Glutamatergic neuron (in vitro differentiated cells): Measurements from ENCODE around the gene WNT5A. TPM values are rescaled to one million over a fixed set of nuclear protein-coding genes. Genes with fewer than 3 reads are reported as not detected.
"Not testable (repeated sequence)": the region's sequence is repeated elsewhere in the genome, so short reads cannot be mapped to it uniquely, and the experiment has no call there.

Experiments
- DNase-seq: peaks from one replicate; pipeline ENCODE4 v3.0.0; 2022
- H3K27ac Mint-ChIP-seq: one replicate; pipeline ENCODE4 v1.8.0; 2020; ENCODE audit warnings: mild to moderate bottlenecking, mixed read lengths, inconsistent platforms; ENCODE audit not compliant: unreplicated experiment
- H3K27me3 Mint-ChIP-seq: one replicate; pipeline ENCODE4 v1.8.0; 2020; ENCODE audit warnings: mild to moderate bottlenecking, moderate library complexity, mixed read lengths, inconsistent platforms; ENCODE audit not compliant: unreplicated experiment
- H3K36me3 Mint-ChIP-seq: one replicate; pipeline ENCODE4 v1.8.0; 2020; ENCODE audit warnings: mild to moderate bottlenecking, mixed read lengths, inconsistent platforms; ENCODE audit not compliant: unreplicated experiment
- H3K4me1 Mint-ChIP-seq: one replicate; pipeline ENCODE4 v1.8.0; 2020; ENCODE audit warnings: mild to moderate bottlenecking, low read depth, mixed read lengths, inconsistent platforms; ENCODE audit not compliant: unreplicated experiment
- H3K4me3 Mint-ChIP-seq: one replicate; pipeline ENCODE4 v1.8.0; 2020; ENCODE audit warnings: mild to moderate bottlenecking, mixed read lengths, inconsistent platforms; ENCODE audit not compliant: unreplicated experiment
- H3K9me3 Mint-ChIP-seq: one replicate; pipeline ENCODE4 v1.8.0; 2020; ENCODE audit warnings: mild to moderate bottlenecking, moderate library complexity, mixed read lengths, inconsistent platforms; ENCODE audit not compliant: unreplicated experiment
- total RNA-seq: library from RNA; stranded (reverse); fragmentation: NEBNext Ultra II Directional; extraction: Animal tissue kit (Norgen Biotek cat#: 25700); gene quantifications from one replicate; pipeline ENCODE4 v1.2.1, GENCODE V29; 2021; ENCODE audit not compliant: unreplicated experiment
- TF ChIP-seq, protein P1 (sequence below): fragments of 200-600 bp; sonication (generic); IDR thresholded peaks from one replicate; pipeline ENCODE4 v1.5.0; 2021; ENCODE audit not compliant: partially characterized antibody, unreplicated experiment

Gene WNT5A
- total RNA-seq, 1 donor from 2014 or later, result 0.76 TPM

DNA sequence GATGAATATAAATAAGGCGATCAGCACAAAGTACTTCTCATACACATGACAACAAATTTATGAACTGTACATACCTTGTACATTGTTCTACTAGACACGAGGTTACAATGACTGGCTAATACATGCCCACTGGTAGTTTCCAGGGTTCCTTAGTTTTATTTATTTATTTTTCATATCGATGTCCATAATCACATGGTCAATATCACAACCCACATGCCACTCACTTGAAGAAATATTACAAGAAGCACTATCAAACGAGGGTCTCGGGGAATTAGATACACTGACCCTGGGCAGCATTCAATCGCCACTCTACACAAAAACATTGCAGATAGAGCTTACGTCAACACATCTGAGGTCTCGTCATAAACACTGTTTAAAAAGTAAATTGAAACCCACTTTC is 21.2 kb upstream of the WNT5A start:
- Mint-ChIP-seq H3K27me3 (no peaks in the 10 kb centered on the region), H3K36me3 (no peaks in the 10 kb centered on the region), H3K9me3 (peaks cover 4% of the 10 kb centered on the region), H3K4me3 (no peak overlapping the region), H3K4me1 (peaks cover 4% of the 10 kb centered on the region), H3K27ac (no peak overlapping the region)
- TF ChIP-seq, protein P1, sequence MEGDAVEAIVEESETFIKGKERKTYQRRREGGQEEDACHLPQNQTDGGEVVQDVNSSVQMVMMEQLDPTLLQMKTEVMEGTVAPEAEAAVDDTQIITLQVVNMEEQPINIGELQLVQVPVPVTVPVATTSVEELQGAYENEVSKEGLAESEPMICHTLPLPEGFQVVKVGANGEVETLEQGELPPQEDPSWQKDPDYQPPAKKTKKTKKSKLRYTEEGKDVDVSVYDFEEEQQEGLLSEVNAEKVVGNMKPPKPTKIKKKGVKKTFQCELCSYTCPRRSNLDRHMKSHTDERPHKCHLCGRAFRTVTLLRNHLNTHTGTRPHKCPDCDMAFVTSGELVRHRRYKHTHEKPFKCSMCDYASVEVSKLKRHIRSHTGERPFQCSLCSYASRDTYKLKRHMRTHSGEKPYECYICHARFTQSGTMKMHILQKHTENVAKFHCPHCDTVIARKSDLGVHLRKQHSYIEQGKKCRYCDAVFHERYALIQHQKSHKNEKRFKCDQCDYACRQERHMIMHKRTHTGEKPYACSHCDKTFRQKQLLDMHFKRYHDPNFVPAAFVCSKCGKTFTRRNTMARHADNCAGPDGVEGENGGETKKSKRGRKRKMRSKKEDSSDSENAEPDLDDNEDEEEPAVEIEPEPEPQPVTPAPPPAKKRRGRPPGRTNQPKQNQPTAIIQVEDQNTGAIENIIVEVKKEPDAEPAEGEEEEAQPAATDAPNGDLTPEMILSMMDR, result no peak
- DNase-seq, result no peak

DNA sequence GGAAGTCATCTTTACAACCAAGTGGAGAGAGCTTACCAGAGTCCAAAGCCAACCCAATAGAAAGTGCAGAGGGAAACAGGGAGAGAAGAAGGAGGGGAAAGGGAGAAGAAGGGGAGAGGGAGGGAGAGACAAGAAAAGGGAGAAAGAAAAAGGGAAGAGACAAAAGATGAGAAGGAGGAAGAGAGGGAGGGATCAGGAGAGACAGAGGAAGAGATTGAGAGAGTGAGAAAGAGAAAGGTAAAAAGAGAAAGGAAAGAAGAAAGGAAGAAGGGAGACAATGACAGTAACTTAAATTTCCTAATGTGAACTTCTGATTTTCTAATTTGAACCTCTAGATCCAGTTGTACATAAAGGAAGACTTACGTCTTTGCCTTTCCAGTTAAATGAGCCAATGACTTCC is 20.7 kb upstream of the WNT5A start:
- H3K4me1 Mint-ChIP-seq, result no peaks in the 10 kb centered on the region
- H3K9me3 Mint-ChIP-seq, result peaks cover 4% of the 10 kb centered on the region
- no peak overlapping the region for H3K27ac Mint-ChIP-seq
- no peaks in the 10 kb centered on the region for H3K27me3 Mint-ChIP-seq
- no peaks in the 10 kb centered on the region for H3K36me3 Mint-ChIP-seq
- DNase-seq, result no peak
- H3K4me3 Mint-ChIP-seq, result no peak overlapping the region
- TF ChIP-seq, protein P1, result no peak

DNA sequence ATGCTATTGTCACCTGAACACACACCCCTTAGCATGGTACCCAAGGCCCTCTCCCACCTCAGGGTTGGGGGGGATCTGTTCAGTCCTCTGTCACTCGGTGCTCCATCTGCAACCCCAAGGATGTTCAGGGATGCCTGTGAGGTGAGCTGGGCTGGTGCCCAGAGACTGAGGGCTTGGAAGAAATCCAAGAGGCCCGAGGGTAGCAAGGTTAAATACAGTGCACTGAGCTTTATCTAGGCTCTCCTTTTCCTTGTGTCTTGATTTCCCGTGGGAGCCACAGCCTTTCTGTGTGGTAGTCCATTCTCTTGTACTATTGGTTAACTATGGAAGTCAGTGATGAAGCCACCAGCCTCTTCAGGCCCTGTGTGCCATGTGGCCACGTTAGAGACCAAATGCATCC is 18.7 kb upstream of the WNT5A start:
- H3K4me1 Mint-ChIP-seq, result no peaks in the 10 kb centered on the region
- H3K4me3 Mint-ChIP-seq, result no peak overlapping the region
- no peaks in the 10 kb centered on the region for H3K27me3 Mint-ChIP-seq
- no peaks in the 10 kb centered on the region for H3K36me3 Mint-ChIP-seq
- H3K27ac Mint-ChIP-seq, result no peak overlapping the region
- peaks cover 4% of the 10 kb centered on the region for H3K9me3 Mint-ChIP-seq
- TF ChIP-seq, protein P1, result no peak
- no peak for DNase-seq

DNA sequence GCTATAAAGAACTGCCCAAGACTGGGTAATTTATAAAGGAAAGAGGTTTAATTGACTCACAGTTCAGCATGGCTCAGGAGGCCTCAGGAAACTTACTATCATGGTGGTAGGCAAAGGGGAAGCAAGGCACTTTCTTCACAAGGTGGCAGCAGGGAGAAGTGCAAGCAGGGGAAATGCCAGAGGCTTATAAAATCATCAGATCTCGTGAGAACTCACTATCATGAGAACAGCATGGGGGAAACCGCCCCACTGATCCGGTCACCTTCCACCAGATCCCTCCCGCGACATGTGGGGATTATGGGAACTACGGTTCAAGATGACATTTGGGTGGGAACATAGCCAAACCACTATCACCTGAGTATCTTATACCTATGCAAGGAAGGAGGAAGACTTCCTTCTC is 18.0 kb upstream of the WNT5A start:
- not testable (repeated sequence) for H3K4me3 Mint-ChIP-seq, H3K27ac Mint-ChIP-seq, H3K4me1 Mint-ChIP-seq, H3K36me3 Mint-ChIP-seq, DNase-seq, H3K27me3 Mint-ChIP-seq, H3K9me3 Mint-ChIP-seq

DNA sequence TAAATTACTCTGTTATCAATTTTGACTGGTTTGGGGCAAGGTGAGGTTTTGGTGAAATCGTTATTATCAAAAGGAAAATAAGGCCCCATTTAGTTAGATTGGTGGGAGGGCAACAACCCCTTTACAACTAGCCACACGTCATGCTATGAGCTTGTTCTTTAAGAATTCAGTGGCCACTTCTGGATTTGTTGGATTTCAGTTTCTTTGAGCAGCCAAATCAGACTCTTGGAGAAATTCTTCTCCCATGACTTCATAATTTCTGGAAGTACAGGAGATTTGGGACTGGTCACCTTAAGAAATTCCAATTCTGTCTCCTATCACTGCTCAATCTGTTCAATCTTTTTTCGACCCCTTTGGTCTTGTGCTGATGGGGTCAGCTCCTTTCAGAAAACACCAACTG is 14.8 kb upstream of the WNT5A start:
- H3K4me3 Mint-ChIP-seq, result no peak overlapping the region
- H3K27ac Mint-ChIP-seq, result no peak overlapping the region
- H3K9me3 Mint-ChIP-seq, result peaks cover 2% of the 10 kb centered on the region
- TF ChIP-seq, protein P1, result no peak
- H3K36me3 Mint-ChIP-seq, result no peaks in the 10 kb centered on the region
- no peaks in the 10 kb centered on the region for H3K4me1 Mint-ChIP-seq
- no peaks in the 10 kb centered on the region for H3K27me3 Mint-ChIP-seq
- DNase-seq, result no peak
